ENCODE measurements around the gene SEMA5A.

Gene SEMA5A

GRCh38 chr5:9054821-9055589 lies 490.9 kb downstream of the SEMA5A start:
- in situ Hi-C loops (cut with MboI; ENCODE audit: low sequenced_read_pairs), result no loop called here
- Histone ChIP-seq H3K4me3 (no peak overlapping the region), H3K4me1 (no peaks in the 10 kb centered on the region), H3K36me3 (replicated peaks) (no peaks in the 10 kb centered on the region), H3K27me3 (ENCODE audit: low read depth) (no peaks in the 10 kb centered on the region), H3K9me3 (no peaks in the 10 kb centered on the region)
- no peak for DNase-seq (ENCODE audit: low spot score in 2 of 2)

GRCh38 chr5:9054322-9054721 lies 491.6 kb downstream of the SEMA5A start:
- in situ Hi-C loops (cut with MboI; ENCODE audit: low sequenced_read_pairs), result no loop called here
- Histone ChIP-seq H3K9me3 (no peaks in the 10 kb centered on the region), H3K36me3 (replicated peaks) (no peaks in the 10 kb centered on the region), H3K4me1 (no peaks in the 10 kb centered on the region), H3K27me3 (ENCODE audit: low read depth) (no peaks in the 10 kb centered on the region), H3K4me3 (no peak overlapping the region)
- DNase-seq (ENCODE audit: low spot score in 2 of 2), result no peak

- DNase-seq (ENCODE audit: low spot score in 2 of 2), result no peak
- Histone ChIP-seq H3K4me3 (no peak overlapping the region), H3K9me3 (no peaks in the 10 kb centered on the region), H3K4me1 (no peaks in the 10 kb centered on the region), H3K27me3 (ENCODE audit: low read depth) (no peaks in the 10 kb centered on the region), H3K36me3 (replicated peaks) (no peaks in the 10 kb centered on the region)
- in situ Hi-C loops (cut with MboI; ENCODE audit: low sequenced_read_pairs), result no loop called here
Measured at GRCh38 chr5:9052421-9052820, 493.5 kb downstream of the SEMA5A start.

GRCh38 chr5:9051779-9052178 lies 494.1 kb downstream of the SEMA5A start:
- Histone ChIP-seq H3K27me3 (ENCODE audit: low read depth) (no peaks in the 10 kb centered on the region), H3K4me3 (no peak overlapping the region), H3K9me3 (no peaks in the 10 kb centered on the region), H3K36me3 (replicated peaks) (no peaks in the 10 kb centered on the region), H3K4me1 (no peaks in the 10 kb centered on the region)
- no peak for DNase-seq (ENCODE audit: low spot score in 2 of 2)
- in situ Hi-C loops (cut with MboI; ENCODE audit: low sequenced_read_pairs), result no loop called here

- Histone ChIP-seq H3K9me3 (no peaks in the 10 kb centered on the region), H3K27me3 (ENCODE audit: low read depth) (no peaks in the 10 kb centered on the region), H3K36me3 (replicated peaks) (no peaks in the 10 kb centered on the region), H3K4me1 (no peaks in the 10 kb centered on the region), H3K4me3 (no peak overlapping the region)
- in situ Hi-C loops (cut with MboI; ENCODE audit: low sequenced_read_pairs), result no loop called here
- no peak for DNase-seq (ENCODE audit: low spot score in 2 of 2)
Measured at GRCh38 chr5:9047932-9048331, 497.9 kb downstream of the SEMA5A start.

GRCh38 chr5:9046756-9047481 lies 499.0 kb downstream of the SEMA5A start:
- Histone ChIP-seq H3K36me3 (replicated peaks) (no peaks in the 10 kb centered on the region), H3K27me3 (ENCODE audit: low read depth) (no peaks in the 10 kb centered on the region), H3K9me3 (no peaks in the 10 kb centered on the region), H3K4me1 (no peaks in the 10 kb centered on the region), H3K4me3 (no peak overlapping the region)
- DNase-seq (ENCODE audit: low spot score in 2 of 2), result no peak
- in situ Hi-C loops (cut with MboI; ENCODE audit: low sequenced_read_pairs), result no loop called here

- H3K9me3 ChIP-seq, result no peaks in the 10 kb centered on the region
- H3K36me3 ChIP-seq (replicated peaks), result no peaks in the 10 kb centered on the region
- H3K27me3 ChIP-seq (ENCODE audit: low read depth), result no peaks in the 10 kb centered on the region
- no peak for DNase-seq (ENCODE audit: low spot score in 2 of 2)
- no peak overlapping the region for H3K4me3 ChIP-seq
- no peaks in the 10 kb centered on the region for H3K4me1 ChIP-seq
- in situ Hi-C loops (cut with MboI; ENCODE audit: low sequenced_read_pairs), result no loop called here
Measured at GRCh38 chr5:9045946-9046345, 499.9 kb downstream of the SEMA5A start.

- Histone ChIP-seq H3K9me3 (no peaks in the 10 kb centered on the region), H3K27me3 (ENCODE audit: low read depth) (no peaks in the 10 kb centered on the region), H3K4me3 (no peak overlapping the region), H3K36me3 (replicated peaks) (no peaks in the 10 kb centered on the region), H3K4me1 (no peaks in the 10 kb centered on the region)
- DNase-seq (ENCODE audit: low spot score in 2 of 2), result no peak
- in situ Hi-C loops (cut with MboI; ENCODE audit: low sequenced_read_pairs), result no loop called here
Measured at GRCh38 chr5:9042241-9042640, 503.6 kb downstream of the SEMA5A start.

GRCh38 chr5:9040475-9040874 lies 505.4 kb downstream of the SEMA5A start:
- H3K4me1 ChIP-seq, result no peaks in the 10 kb centered on the region
- H3K36me3 ChIP-seq (replicated peaks), result no peaks in the 10 kb centered on the region
- H3K27me3 ChIP-seq (ENCODE audit: low read depth), result no peaks in the 10 kb centered on the region
- DNase-seq (ENCODE audit: low spot score in 2 of 2), result no peak
- H3K9me3 ChIP-seq, result no peaks in the 10 kb centered on the region
- no peak overlapping the region for H3K4me3 ChIP-seq
- in situ Hi-C loops (cut with MboI; ENCODE audit: low sequenced_read_pairs), result no loop called here

- Histone ChIP-seq H3K9me3 (no peaks in the 10 kb centered on the region), H3K36me3 (replicated peaks) (no peaks in the 10 kb centered on the region), H3K4me1 (no peaks in the 10 kb centered on the region), H3K27me3 (ENCODE audit: low read depth) (no peaks in the 10 kb centered on the region), H3K4me3 (no peak overlapping the region)
- in situ Hi-C loops (cut with MboI; ENCODE audit: low sequenced_read_pairs), result no loop called here
- no peak for DNase-seq (ENCODE audit: low spot score in 2 of 2)
Measured at GRCh38 chr5:9037048-9037447, 508.8 kb downstream of the SEMA5A start.

- no peaks in the 10 kb centered on the region for H3K27me3 ChIP-seq (ENCODE audit: low read depth)
- in situ Hi-C loops (cut with MboI; ENCODE audit: low sequenced_read_pairs), result no loop called here
- H3K36me3 ChIP-seq (replicated peaks), result no peaks in the 10 kb centered on the region
- no peak for DNase-seq (ENCODE audit: low spot score in 2 of 2)
- H3K4me3 ChIP-seq, result no peak overlapping the region
- H3K4me1 ChIP-seq, result no peaks in the 10 kb centered on the region
- no peaks in the 10 kb centered on the region for H3K9me3 ChIP-seq
Measured at GRCh38 chr5:9035346-9035745, 510.5 kb downstream of the SEMA5A start.

GRCh38 chr5:9034649-9035048 lies 511.2 kb downstream of the SEMA5A start:
- Histone ChIP-seq H3K27me3 (ENCODE audit: low read depth) (no peaks in the 10 kb centered on the region), H3K4me1 (no peaks in the 10 kb centered on the region), H3K4me3 (no peak overlapping the region), H3K36me3 (replicated peaks) (no peaks in the 10 kb centered on the region), H3K9me3 (no peaks in the 10 kb centered on the region)
- in situ Hi-C loops (cut with MboI; ENCODE audit: low sequenced_read_pairs), result no loop called here
- no peak for DNase-seq (ENCODE audit: low spot score in 2 of 2)

GRCh38 chr5:9033524-9033923 lies 512.4 kb downstream of the SEMA5A start:
- H3K36me3 ChIP-seq (replicated peaks), result no peaks in the 10 kb centered on the region
- no peaks in the 10 kb centered on the region for H3K27me3 ChIP-seq (ENCODE audit: low read depth)
- no peak for DNase-seq (ENCODE audit: low spot score in 2 of 2)
- no peaks in the 10 kb centered on the region for H3K4me1 ChIP-seq
- in situ Hi-C loops (cut with MboI; ENCODE audit: low sequenced_read_pairs), result no loop called here
- H3K9me3 ChIP-seq, result no peaks in the 10 kb centered on the region
- no peak overlapping the region for H3K4me3 ChIP-seq

GRCh38 chr5:9025942-9026341 lies 519.9 kb downstream of the SEMA5A start:
- DNase-seq (ENCODE audit: low spot score in 2 of 2), result no peak
- in situ Hi-C loops (cut with MboI; ENCODE audit: low sequenced_read_pairs), result no loop called here
- Histone ChIP-seq H3K9me3 (peaks cover 3% of the 10 kb centered on the region; the same call in 1 of the 2 replicates), H3K36me3 (replicated peaks) (no peaks in the 10 kb centered on the region), H3K27me3 (ENCODE audit: low read depth) (no peaks in the 10 kb centered on the region), H3K4me3 (no peak overlapping the region), H3K4me1 (no peaks in the 10 kb centered on the region)
